ENCODE results near the gene HSD11B1L.

DNA sequence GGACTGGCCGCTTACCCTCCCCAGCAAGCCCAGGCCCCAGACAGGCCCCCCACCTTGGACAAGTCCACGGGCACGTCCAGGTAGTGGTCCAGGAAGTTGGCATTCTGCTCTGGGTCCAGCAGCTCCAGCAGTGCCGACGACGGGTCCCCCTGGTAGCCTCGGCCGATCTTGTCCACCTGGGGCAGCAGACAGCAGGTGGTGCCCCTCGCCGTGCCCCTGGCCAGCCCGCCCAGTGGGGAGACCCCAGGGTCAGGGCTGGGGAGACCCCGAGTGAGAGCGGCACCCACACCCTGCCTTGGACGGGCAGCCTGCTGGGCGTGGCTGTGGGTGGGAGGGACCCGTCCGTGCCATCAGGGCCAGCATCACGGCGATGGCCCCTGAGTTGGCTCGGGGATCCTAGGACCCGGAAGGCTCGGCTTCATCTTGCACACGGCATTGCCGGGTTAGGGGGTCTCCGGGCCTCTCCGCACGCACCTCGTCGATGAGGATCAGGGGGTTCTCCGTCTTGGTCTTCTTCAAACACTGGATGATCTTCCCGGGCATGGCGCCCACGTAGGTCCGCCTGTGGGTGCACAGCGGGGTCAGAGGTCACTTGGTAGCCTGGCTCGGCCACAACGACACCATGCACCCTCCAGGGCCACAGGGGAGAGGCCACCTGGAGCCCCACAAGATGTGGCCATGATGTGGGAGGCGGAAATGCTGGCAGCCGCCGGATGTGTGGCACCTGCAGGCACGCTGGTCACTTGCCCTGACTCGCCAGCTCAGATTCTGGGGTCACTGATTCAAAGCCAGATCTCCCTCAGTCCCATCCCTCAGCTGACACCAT lies 15.6 kb downstream of the HSD11B1L start:
- TF ChIP-seq YY1 (IDR thresholded peaks at IDR 0.05; ENCODE audit: insufficient read depth, insufficient read length), result no peak
- TF ChIP-seq ZNF274 (IDR thresholded peaks at IDR 0.05; ENCODE audit: low read depth, low read length), result no peak
- no peak for TF ChIP-seq SUZ12 (IDR thresholded peaks at IDR 0.05; ENCODE audit: extremely low read depth, insufficient read depth, insufficient read length)

Data from NT2/D1 (cell line).